Gastroesophageal sphincter (tissue), 3 donors: ENCODE data around the gene MARCOL.

Experiments used
- EP300 ChIP-seq: sonication (generic); formaldehyde crosslinking; IDR thresholded peaks from one replicate; pipeline ENCODE4 v1.6.1; 2017; ENCODE audit warnings: antibody characterized with exemption, mild to moderate bottlenecking
- POLR2A ChIP-seq, 2 donors: fragments of 450-650 bp; IDR thresholded peaks; one replicate each; pipeline ENCODE4 v1.6.1; 2017; ENCODE audit warnings: antibody characterized with exemption in 2 of 2, mild to moderate bottlenecking in 2 of 2, moderate library complexity in 1 of 2
- POLR2AphosphoS5 ChIP-seq: sonication (generic); formaldehyde crosslinking; IDR thresholded peaks from one replicate; pipeline ENCODE4 v1.6.1; 2017; ENCODE audit warnings: antibody characterized with exemption
- TF ChIP-seq, protein P1 (sequence below), 4 experiments: fragments of 200-600 bp in 2 of 4; fragments of 450-650 bp in 2 of 4; sonication (generic) in 1 of 4; IDR thresholded peaks; one replicate each; pipeline ENCODE4 v1.5.1; 2017 to 2019; ENCODE audit warnings: antibody characterized with exemption in 4 of 4, mild to moderate bottlenecking in 2 of 4, moderate library complexity in 2 of 4

DNA sequence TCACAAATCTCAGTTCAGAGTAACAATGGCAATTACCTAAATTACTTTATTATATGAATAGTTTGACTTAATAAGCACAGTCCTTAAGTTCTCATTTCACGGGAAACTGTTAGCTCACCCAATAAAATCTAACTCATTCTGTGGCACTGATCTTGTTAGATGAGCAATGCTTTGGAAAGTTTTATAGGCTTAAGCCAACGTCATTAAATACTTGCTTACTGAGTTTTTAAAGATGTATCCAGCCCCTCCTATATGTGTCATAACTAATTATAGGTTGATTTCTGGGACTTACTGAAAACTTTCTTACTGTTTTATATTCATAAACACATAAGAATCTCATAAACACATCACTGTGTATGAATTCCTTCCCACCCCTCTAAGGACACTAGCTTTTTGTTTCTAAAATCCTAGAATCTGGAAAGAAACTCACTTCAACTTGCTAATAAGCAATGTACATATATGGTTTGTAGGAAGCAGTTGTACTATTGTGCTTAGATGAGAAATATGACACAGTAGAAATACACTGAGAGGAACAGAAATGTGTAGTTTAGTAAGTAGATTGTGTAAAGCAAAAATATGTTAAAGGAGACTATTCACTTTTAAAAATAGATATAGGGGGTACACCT, 14.1 kb upstream of the MARCOL start:
- TF ChIP-seq POLR2A (IDR thresholded peaks at IDR 0.05) (no peak), EP300 (no peak), POLR2AphosphoS5 (no peak)
- TF ChIP-seq, protein P1, sequence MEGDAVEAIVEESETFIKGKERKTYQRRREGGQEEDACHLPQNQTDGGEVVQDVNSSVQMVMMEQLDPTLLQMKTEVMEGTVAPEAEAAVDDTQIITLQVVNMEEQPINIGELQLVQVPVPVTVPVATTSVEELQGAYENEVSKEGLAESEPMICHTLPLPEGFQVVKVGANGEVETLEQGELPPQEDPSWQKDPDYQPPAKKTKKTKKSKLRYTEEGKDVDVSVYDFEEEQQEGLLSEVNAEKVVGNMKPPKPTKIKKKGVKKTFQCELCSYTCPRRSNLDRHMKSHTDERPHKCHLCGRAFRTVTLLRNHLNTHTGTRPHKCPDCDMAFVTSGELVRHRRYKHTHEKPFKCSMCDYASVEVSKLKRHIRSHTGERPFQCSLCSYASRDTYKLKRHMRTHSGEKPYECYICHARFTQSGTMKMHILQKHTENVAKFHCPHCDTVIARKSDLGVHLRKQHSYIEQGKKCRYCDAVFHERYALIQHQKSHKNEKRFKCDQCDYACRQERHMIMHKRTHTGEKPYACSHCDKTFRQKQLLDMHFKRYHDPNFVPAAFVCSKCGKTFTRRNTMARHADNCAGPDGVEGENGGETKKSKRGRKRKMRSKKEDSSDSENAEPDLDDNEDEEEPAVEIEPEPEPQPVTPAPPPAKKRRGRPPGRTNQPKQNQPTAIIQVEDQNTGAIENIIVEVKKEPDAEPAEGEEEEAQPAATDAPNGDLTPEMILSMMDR (IDR thresholded peaks at IDR 0.05): no peak
